Stimulated activated CD4-positive, alpha-beta T cell treated with anti-CD3 and anti-CD28 coated beads, TNF-alpha, amount 100 ng/mL, for 48 hours (primary cell): Measurements from ENCODE around the gene COL9A3.
"Not testable (repeated sequence)": the region's sequence is repeated elsewhere in the genome, so short reads cannot be mapped to it uniquely, and the experiment has no call there.

ENCODE experiments used
- DNase-seq, 3 donors: peaks; one replicate each; pipeline ENCODE4 v3.0.0-alpha.2; 2020; ENCODE audit warnings: low read depth in 3 of 3

The COL9A3 gene

DNA sequence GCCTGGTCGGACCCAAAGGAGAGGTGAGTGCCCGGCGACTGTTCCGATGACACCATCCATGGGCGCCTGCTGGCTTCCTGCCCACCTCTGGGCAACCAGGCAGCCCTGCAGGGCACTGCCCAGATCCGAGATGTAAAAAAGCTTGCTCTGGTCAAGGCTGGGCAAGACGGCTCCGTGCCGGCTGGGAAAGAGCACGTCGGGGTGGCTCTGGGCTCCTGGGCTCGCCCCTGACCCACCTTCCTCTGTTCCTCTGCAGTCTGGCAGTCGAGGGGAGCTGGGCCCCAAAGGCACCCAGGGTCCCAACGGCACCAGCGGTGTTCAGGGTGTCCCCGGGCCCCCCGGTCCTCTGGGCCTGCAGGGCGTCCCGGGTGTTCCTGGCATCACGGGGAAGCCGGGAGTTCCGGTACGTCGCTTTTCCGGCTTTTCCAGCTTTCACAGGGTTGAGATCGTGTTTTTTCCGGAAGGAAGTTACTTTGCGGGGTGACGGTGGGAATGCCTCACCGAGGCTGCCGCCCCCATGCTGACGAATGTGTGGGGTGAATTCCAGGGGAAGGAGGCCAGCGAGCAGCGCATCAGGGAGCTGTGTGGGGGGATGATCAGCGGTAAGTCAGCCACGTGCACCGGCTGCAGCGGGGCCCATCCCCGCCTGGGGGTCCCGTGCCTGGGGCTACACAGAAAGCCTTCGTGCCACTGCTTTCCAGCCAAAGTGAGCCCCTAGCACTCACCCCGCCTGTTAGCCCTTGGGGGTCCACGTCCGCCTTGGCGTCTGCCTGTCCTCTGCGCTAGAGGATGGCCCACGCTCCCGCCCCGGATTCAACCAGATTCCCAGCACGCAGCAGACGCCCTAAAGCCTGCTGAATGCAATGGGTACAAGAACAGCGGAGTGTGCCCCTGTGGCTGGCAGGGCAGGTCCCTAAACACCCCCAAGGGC lies 19.3 kb downstream of the COL9A3 start:
- no peak for DNase-seq

DNA sequence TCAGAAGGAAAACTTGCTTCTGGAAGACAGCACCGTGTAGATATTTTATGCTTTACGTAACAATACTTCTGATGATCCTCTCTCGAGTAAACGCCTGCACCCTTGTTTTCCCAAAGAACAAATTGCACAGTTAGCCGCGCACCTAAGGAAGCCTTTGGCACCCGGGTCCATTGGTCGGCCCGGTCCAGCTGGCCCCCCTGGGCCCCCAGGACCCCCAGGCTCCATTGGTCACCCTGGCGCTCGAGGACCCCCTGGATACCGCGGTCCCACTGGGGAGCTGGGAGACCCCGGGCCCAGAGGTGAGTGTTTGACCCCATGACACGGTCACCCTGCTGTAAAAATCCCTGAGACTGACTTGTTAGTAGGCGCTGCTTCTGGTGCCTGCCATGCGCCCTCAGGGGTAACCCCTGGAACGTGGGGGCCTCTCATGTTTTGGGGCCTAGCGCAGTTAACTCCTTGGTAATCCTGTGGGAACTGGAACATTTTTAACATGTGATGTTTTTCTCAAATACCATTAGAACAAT lies 20.2 kb downstream of the COL9A3 start:
- no peak for DNase-seq

DNA sequence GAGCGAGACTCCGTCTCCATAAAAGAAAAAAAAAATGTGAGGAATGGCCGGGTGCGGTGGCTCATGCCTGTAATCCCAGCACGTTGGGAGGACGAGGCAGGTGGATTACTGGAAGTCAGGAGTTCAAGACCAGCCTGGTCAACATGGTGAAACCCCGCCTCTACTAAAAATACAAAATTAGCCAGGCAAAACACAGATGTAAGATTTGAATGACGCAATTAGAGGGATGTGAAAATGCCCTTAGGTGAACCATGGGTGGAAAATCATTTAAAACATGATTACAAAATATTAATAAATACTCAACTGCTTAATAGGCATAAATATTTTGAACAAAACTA lies 20.9 kb downstream of the COL9A3 start:
- DNase-seq: no peak

DNA sequence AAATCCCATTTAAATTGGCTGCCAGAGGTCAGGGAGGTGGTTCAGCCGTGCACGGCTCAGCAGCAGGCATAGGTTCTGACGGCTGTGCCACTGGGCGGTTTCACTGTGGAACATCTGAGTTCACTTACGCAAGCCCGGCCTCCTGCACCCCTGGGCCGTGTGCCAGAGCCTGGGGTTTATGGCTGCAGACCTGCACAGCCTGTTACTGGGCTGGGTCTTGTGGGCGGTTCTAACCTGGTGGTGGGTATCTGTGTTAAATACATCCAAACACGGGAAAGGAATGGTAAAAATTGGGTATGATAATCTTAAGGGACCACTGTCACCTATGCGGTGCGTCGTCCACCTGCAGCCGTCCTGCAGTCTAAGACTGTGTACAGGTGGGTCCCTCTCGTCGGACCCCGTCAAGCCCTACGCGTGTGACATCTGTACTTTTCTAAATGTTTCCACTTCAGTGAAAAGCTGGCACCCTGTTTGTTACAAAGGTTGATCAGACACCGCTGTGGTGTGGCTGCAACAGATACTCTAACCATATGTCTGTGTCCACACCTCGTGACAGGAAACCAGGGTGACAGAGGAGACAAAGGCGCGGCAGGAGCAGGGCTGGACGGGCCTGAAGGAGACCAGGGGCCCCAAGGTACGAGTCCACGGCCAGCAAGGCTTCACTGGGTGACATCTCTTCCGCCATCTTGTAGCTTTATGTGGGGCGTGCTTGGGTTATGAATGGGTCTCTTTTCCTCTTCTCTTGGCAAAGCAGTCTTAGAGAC lies 21.5 kb downstream of the COL9A3 start:
- DNase-seq: no peak

DNA sequence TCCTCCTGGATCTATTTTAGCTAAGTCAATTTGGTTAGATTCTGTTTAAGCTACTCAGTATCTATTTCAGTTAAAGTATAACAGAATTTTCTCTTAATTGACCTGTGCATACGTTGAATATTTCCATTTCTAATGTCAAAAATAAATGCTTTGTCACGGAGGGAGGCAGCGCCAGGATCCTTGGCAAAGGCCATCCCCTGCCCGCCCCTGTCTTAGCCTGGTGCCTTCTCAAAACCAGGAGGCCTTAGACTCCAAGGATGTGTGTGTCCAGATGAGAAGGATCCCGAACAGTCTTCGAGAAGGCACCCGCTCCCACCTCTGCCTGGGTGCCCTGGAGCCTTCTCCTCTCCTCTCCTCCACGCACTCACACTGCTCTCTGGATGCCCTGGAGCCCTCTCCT lies 22.4 kb downstream of the COL9A3 start:
- DNase-seq: no peak

DNA sequence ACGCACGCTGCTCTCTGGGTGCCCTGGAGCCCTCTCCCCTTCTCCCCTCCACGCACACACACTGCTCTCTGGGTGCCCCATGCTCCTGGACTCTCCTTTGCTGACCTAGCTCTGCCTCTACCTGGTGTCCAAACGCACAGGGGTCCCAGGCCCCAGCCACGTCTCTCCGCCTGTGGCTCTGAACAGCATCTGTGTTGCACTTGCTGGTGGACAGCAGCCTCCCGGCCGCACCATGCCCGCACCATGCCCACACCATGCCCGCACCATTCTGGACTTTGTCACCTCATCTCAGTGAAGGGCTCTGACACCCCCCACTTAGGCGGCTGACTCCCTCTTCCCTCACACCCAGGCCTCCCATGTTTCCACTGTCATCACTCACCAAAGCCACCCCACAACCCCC lies 23.0 kb downstream of the COL9A3 start:
- DNase-seq: no peak

DNA sequence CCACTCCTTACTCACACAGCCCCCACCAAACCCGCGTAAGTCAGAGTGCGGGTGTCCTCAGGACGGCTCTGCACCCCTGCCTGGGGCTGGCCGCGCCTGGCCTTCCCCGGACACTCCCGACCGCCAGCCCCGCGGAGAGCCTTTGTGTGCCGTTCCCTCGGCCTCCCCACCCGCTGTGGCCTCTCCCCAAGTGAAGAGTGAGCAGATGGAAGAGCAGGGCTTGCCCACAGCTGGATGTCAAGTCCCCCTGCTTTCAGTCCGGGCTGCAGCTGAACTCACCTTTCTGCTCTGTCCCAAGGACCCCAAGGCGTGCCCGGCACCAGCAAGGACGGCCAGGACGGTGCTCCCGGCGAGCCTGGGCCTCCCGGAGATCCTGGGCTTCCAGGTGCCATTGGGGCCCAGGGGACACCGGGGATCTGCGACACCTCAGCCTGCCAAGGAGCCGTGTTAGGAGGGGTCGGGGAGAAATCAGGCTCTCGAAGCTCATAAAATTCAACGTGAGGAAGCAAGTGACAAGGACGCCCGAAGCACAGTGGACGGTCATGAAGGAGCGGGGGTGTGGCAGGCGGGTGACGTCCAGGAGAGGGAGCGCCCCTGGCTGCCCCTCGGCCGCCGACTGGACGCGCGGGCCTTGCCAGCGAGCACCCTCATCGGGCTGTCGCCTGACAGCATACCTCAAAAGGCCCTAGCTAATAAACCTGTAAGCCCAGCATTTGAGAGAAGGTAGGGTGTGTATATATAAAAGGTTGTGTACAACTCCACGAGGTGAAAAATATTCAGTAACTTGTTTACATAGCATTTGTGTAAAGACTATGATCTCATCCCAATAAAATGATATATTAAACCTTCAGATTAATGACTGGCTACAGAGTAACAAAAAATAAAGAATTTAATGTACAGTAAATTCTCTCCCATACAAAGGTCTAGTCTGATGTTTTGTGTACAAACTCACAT lies 23.7 kb downstream of the COL9A3 start:
- DNase-seq: no peak

DNA sequence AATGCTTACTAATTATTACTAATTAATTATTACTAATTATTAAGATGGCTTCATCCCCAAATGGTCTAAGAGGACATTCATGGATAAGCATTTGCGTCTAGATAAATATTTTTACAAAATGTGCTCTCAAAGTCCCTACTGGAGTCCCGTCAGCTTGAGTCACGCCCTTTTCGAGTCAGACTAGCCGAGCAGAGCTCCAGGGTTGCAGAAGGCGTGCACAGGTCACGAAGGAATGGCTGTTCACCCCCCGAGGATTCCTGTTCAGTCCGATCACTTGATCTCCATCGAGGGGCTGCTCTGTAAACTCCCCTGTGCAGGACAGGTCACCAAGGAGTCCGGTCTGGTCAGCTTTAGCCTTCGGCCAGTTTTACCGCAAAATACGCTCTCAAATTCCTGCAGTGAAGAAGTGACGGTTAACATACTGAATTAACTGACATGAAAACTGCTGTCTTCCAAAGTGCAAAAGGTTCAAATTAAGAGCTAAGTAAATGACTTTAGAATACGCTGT lies 24.9 kb downstream of the COL9A3 start:
- DNase-seq: no peak

DNA sequence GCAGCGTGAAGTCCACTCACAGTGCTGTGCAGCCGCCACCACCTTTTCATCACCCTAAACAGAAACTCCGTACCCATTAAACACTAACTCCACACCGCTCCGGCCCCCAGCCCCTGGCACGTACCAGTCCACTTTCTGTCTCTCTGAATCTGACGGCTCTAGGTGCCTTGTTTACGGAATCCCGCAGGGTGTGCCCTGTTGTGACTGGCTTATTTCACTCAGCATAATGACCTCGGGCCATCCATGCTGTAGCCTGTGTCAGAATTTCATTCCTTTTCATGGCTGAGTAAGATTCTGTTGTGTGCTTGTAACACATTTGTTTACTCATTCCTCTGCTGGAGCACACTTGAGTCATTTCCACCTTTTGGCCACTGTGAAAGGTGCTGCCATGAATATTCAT lies 26.8 kb downstream of the COL9A3 start:
- no peak for DNase-seq

DNA sequence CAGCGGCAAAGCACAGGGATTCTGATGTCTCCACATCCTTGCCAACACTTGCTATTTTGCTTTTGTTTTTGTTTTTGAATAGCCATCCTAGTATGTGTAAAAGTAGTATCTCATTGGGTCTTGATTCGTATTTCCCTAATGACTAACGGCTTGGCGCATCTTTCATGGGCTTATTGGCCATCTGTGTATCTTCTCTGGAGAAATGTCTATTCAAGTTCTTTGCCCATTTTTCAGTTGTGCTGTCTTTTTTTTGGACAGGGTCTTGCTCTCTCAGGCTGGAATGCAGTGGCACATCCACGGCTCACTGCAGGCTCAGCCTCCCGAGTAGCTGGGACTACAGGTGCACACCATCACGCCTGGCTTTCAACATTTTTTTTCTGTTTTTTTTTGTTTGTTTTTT lies 27.3 kb downstream of the COL9A3 start:
- no peak for DNase-seq

DNA sequence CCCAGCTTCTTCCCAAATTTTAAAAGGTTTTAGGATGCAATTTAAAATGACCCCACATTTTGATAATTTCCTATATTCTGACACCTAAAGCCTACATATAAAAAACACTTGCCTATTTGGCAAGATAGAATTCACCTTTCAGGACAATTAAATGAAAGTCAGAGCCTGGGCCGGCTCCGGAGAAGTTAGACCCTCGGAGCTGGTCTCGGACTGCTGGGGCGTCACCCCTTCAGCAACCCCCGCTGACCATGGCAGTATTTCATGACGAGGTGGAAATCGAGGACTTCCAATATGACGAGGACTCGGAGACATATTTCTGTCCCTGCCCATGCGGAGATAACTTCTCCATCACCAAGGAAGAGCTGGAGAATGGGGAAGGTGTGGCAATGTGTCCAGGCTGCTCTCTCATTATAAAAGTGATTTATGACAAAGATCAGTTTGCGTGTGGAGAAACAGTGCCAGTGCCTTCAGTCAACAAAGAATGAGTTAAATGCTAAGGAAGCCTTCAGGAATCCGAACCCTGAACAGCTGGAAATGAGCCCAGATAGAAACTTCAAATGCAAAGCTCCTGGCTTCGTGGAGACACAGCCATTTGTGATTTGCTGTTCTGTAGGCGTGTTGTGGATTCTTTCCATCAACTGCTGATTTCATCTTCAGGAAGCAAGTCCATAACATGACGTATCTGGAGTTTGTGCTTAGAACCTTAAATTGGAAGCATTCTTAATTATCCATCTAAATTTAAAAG lies 28.7 kb downstream of the COL9A3 start:
- DNase-seq: no peak

DNA sequence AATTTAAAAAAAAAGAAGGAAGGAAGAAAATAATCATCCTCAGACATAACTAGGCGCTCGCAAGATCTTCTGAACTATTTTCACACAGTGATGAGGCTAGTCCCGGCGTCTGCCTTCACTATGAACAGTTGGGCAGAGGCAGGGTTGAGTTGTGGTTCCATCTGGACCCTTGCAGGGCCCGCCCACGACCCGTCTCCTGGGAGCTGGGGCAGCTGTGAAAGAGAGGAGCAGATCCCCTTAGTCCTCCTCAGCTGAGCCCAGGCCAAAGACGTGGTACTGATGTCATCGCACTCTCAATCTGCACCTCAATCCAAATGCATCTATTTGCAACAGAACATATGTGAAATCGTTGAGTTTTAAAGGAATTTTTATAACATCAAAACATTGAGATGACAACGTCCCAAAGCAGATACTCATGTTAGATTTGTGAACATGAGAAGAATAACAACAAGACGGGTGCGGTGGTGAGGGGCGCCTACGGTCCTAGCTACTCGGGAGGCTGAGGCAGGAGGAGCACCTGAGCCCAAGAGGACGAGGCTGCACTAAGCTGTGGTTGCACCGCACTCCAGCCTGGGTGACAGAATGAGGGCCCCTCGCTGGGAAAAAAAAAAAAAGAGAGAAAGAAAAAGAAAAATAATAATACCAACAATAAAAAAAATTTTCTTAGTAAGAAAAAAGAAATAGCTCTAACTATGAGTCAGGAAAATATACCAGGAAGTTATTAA lies 29.5 kb downstream of the COL9A3 start:
- no peak for DNase-seq

DNA sequence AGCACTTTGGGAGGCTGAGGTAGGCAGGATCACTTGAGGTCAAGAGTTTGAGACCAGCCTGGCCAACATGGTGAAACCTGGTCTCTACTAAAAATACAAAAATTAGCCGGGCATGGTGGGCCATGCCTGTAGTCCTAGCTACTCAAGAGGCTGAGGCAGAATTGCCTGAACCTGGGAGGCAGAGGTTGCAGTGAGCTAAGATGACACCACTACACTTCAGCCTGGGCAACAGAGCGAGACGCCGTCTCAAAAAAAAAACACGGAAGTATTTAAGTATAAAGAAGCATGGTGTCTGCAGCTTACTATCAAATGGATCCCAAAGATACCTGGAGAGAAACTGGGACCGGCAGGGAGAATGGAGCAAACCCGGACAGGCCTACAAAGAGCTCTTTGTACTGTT lies 32.1 kb downstream of the COL9A3 start:
- not testable (repeated sequence) for DNase-seq

DNA sequence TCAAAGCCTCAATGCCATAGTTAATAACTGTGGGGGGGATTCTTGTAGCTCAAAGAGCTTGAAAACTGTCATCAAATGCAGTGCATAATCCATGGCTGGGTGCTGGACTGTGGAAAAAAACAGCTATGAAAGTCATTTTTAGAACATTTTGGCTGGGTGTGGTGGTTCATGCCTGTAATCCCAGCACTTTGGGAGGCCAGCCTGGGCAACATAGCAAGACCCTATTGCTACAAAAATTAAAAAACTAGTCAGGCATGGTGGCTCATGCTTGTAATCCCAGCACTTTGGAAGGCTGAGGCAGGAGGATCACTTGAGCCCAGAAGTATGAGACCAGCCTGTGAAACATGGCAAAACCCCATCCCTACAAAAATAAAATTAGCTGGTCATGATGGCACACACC lies 32.6 kb downstream of the COL9A3 start:
- no peak for DNase-seq

DNA sequence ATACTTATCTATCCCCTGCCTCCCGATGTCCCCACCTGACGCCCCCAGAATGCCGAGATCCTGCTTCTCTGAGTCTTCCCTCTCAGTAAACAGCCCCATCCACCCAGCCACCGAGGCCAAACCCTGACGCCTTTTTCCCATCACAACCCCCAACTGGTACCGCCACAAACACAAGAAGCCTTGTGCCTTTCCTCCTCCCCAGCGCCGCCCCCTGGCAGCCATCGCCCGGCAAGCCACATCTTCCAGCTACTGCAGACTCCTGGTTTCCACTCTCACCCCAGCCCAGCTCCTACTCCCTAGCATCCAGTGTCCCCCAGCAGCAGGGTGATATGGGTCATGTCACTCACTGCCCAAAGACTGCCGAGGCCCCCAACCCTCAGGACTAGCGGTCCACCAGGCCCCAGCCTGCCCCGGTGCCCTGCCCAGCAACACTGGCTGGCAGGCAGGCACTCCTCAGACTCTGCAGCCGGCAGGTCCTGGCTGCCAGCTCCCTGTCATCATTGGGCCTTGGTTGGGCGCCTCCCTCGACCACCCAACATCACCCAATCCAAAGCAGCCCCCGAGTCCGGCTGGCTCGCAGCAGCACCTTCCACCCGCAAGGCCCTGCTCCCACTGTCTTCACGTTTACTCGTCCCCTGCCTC lies 33.6 kb downstream of the COL9A3 start:
- no peak for DNase-seq

DNA sequence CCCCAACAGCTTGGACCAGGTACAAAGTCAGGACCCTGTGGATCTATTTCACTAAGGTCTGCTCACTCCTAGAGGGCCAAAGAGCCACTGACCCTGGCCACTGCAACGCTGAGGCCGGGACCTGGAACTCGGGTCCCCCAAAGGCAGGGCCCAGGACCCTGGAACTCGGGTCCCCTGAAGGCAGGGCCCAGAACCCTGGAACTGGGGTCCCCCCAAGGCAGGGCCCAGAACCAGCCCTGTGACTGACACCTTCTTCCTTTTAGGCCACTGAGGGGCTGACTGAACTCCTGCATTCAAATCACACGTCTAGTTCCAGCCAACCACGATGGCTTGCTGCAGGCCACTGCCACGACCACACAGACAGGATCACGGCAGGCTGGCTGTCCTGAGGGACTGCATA lies 35.3 kb downstream of the COL9A3 start:
- no peak for DNase-seq

DNA sequence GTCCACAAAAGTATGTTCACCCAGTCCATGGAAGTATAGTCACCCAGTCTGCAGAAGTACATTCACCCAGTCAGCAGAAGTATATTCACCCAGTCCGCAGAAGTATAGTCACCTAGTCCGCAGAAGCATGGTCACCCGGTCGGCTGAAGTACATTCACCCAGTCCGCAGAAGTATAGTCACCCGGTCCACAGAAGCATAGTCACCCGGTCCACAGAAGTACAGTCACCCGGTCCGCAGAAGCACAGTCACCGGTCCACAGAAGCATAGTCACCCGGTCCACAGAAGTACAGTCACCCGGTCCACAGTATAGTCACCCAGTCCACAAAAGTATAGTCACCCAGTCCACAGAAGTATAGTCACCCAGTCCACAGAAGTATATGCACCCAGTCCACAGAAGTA lies 36.0 kb downstream of the COL9A3 start:
- DNase-seq: no peak

DNA sequence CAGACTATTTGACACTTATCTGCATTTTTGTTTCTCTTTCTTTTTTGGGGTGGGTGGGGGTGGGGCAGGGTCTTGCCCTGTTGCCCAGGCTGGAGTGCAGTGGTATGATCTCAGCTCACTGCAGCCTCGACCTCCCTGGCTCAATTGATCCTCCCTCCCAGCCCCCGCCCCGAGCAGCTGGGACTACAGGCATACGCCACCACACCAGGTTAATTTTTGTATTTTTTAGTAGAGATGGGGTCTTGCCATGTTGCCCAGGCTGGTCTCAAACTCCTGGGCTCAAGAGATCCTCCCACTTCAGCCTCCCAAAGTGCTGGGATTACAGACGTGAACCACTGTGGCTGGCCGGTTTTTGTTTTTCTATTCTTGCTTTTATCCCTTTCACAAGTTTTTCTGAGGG lies 36.5 kb downstream of the COL9A3 start:
- not testable (repeated sequence) for DNase-seq

DNA sequence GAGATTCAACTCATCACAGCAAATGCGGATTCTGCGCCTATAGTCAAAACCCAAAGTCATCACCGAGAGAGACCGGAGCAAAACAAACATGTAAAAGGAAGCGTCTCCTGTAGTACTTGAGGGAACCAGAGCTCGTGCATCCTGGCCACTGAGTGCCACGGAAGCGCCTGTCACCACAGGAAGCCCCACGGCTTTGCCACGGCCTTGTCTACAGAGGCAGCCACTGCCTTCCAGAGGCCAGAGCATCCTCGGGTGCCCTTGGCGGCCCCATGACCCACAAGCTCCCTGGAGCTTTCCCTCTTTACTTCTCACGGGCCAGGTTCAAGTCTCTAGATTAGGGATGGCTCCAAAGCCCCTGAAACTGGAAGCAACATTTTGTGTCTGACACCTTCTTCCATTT lies 37.3 kb downstream of the COL9A3 start:
- no peak for DNase-seq

DNA sequence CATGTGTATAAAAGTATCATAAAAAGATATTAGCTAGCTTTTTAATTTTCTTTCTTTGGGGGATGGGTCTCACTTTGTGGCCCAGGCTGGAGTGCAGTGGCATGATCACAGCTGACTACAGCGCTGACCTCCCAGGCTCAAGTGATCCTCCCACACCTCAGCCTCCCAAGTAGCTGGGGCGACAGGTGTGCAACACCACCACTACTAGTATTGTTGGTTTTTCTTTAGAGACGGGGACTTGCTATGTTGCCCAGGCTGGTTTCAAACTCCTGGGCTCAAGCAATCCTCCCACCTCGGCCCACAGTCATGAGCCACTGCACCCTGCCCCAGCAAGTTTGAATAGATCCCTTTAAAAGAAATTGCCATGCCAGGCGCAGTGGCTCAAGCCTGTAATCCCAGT lies 38.3 kb downstream of the COL9A3 start:
- no peak for DNase-seq
